Measurements from ENCODE around the gene SRGAP2B.
"Not testable (repeated sequence)": the region's sequence is repeated elsewhere in the genome, so short reads cannot be mapped to it uniquely, and the experiment has no call there.

DNA sequence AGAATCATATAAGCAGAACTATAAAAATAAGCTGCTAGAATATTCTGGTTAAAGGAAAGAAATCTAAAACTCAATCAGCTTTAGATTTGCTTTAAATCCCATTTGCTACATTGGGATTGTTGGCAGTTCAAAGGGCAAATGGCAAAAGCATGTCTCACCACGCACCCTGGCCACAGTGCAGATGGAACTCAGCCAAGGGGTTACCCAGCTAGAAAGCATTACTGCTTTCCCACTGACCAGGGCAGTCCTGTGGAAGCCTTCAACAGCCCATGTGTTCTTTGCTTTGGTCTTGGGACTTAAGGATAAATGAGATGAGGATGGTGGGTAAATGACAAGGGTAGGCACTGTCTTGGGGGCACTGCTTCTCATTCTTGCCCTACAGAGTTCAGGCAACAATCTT is 163.6 kb downstream of the SRGAP2B start:
- TF ChIP-seq POLR2AphosphoS5 (IDR thresholded peaks at IDR 0.05; ENCODE audit: borderline replicate concordance, low read depth, low read length); FOXP2 (optimal IDR thresholded peaks at IDR 0.05; ENCODE audit: control extremely low read depth, extremely low read length, insufficient read depth); EZH2 (IDR thresholded peaks at IDR 0.05): not testable (repeated sequence)

Data from SK-N-MC (cell line).